Measurements from ENCODE around the gene PROKR1.
A peak's percentile ranks its signal among the peaks of the same experiment; 100 is the strongest.

The PROKR1 gene

DNA sequence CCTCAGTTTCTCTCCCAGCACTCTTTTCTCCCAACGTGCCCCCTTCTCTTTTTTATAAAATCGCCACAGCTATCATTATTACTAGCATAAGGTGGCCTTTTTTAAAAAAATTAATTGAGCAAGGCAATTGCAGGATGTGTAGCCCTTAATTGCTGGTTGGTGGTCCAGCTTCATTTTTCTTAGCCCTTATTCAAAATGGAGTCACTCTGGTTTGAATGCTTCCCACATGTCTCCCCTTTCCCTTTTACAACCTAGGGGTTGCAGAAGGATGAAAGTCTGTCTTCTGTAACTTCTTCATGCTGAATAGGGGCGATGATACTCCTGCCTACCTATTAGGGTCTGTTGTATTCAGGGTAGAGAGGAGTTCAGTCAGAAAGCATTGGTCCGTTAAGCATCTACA lies 36.6 kb upstream of the PROKR1 start:
- no peak overlapping the region for H3K4me3 ChIP-seq (ENCODE audit: low read depth, low read length)
- no peak for DNase-seq (ENCODE audit: low read depth)
- no peak for TF ChIP-seq CTCF (conservative IDR thresholded peaks at IDR 0.05; ENCODE audit: low read depth, low read length)

DNA sequence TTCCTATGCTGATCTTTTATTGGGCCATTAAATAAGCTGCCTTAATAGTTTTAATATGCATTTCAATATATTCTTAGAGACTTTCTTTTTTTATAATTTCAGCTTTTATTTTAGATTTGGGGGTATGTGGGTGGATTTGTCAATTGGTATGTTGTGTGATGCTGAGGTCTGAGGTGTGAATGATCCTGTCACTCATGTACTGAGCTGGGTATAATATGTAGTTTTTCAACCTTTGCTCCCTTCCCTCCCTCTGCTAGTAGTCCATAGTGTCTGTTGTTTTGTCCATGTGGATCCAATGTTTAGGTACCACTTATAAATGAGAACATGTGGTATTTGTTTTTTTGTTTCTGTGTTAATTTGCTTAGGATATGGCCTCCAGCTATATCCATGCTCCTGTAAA lies 35.5 kb upstream of the PROKR1 start:
- no peak for DNase-seq (ENCODE audit: low read depth)
- no peak overlapping the region for H3K4me3 ChIP-seq (ENCODE audit: low read depth, low read length)
- TF ChIP-seq CTCF (conservative IDR thresholded peaks at IDR 0.05; ENCODE audit: low read depth, low read length): no peak

GRCh38 chr2:68612765-68613519 lies 30.4 kb upstream of the PROKR1 start:
- no peak for DNase-seq (ENCODE audit: low read depth)
- TF ChIP-seq CTCF (conservative IDR thresholded peaks at IDR 0.05; ENCODE audit: low read depth, low read length): no peak

DNA sequence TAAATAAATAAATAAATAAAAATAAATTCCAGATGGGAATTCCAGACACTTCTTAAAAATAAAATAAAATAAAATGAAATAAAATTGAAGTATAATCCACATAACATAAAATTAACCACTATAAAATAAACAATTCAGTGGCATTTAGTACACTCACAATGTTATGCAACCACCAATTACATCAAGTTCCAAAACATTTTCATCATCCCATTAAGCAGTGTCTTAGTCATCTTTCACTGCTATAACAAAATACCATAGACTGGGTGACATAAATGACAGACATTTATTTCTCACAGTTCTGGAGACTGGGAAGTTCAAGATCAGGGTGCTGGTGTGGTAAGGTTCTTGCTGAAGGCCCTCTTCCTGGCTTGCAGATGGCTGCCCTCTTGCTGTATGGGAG lies 22.6 kb upstream of the PROKR1 start:
- no peak for TF ChIP-seq CTCF (conservative IDR thresholded peaks at IDR 0.05; ENCODE audit: low read depth, low read length)
- no peak for DNase-seq (ENCODE audit: low read depth)
- H3K4me3 ChIP-seq (ENCODE audit: low read depth, low read length): no peak overlapping the region

More at GRCh38 chr2:68612765-68613519, 30.4 kb upstream of the PROKR1 start:
- no peak overlapping the region for H3K4me3 ChIP-seq (ENCODE audit: low read depth, low read length)

GRCh38 chr2:68623820-68624219 lies 19.6 kb upstream of the PROKR1 start:
- no peak for TF ChIP-seq CTCF (conservative IDR thresholded peaks at IDR 0.05; ENCODE audit: low read depth, low read length)
- H3K4me3 ChIP-seq (ENCODE audit: low read depth, low read length): no peak overlapping the region
- no peak for DNase-seq (ENCODE audit: low read depth)

DNA sequence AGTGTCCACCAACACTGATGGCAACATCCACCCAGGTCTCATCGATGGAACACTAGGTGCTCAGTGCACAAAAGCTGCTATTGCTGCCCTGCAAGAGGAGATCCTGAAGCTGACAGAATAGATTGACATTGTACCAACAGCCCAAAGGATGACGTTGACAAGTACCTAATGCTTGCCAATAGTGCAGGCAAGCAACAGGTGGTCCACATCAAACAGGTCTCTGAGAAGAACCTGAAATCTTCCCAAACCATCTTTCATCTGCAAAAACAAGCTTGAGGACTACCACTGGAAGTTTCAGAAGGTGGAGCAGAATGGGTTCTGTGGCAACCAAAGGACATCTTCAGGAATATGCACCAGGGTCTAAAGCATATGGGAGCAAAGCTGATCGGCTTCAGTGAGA lies 15.8 kb upstream of the PROKR1 start:
- no peak for TF ChIP-seq CTCF (conservative IDR thresholded peaks at IDR 0.05; ENCODE audit: low read depth, low read length)
- no peak overlapping the region for H3K4me3 ChIP-seq (ENCODE audit: low read depth, low read length)
- no peak for DNase-seq (ENCODE audit: low read depth)

DNA sequence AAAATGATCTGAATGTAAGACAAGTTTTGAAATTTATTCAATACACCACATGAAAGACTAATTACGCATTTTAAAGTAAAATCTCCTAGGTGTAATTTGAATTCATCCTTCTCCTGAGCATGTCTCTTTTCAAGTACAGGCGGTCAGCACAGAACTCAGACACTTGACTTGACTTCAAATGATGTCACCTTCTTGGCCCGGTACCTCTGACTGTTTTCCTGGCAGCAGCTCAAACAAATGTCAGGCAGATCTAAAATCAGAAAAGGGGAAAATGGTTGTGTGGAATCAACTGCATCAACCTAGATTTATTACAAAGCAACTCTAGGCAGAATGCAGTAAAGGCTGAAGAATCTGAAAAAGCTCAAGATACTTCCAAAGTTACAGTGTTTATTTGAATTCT lies 11.4 kb upstream of the PROKR1 start:
- no peak for TF ChIP-seq CTCF (conservative IDR thresholded peaks at IDR 0.05; ENCODE audit: low read depth, low read length)
- no peak overlapping the region for H3K4me3 ChIP-seq (ENCODE audit: low read depth, low read length)
- peak; percentile 14 for DNase-seq (ENCODE audit: low read depth)

Data from choroid plexus epithelial cell (primary cell).